Fibroblast of lung (primary cell): ENCODE data around the gene PIEZO2.

Experiments used
- EZH2 ChIP-seq: IDR thresholded peaks from 2 replicates; pipeline ENCODE4 v1.5.1; 2012; ENCODE audit warnings: low read length, control low read depth, mild to moderate bottlenecking; ENCODE audit errors: missing control alignments
- TF ChIP-seq, protein P1 (sequence below), 2 donors: IDR thresholded peaks in 1 of 2; conservative IDR thresholded peaks in 1 of 2; 1 replicate in 1 of 2; 2 replicates in 1 of 2; pipeline ENCODE4 v1.5.1; 2011 to 2012; ENCODE audit warnings: low read length in 2 of 2, control low read depth in 1 of 2, inconsistent platforms in 1 of 2, low read depth in 1 of 2, mild to moderate bottlenecking in 1 of 2

DNA sequence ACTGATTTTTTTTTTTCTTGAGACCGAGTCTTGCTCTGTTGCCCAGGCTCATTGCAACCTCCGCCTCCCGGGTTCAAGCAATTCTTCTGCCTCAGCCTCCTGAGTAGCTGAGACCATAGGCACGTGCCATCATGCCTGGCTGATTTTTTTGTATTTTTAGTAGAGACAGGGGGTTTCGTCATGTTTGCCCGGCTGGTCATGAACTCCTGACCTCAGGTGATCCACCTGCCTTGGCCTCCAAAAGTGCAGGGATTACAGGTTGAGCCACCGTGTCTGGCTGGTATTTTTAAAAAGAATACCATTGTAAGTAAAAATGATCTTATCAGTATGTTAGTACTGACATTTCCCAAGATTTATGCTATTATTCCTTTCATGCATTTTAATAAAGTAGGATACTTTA is 105.7 kb downstream of the PIEZO2 start:
- TF ChIP-seq, protein P1, sequence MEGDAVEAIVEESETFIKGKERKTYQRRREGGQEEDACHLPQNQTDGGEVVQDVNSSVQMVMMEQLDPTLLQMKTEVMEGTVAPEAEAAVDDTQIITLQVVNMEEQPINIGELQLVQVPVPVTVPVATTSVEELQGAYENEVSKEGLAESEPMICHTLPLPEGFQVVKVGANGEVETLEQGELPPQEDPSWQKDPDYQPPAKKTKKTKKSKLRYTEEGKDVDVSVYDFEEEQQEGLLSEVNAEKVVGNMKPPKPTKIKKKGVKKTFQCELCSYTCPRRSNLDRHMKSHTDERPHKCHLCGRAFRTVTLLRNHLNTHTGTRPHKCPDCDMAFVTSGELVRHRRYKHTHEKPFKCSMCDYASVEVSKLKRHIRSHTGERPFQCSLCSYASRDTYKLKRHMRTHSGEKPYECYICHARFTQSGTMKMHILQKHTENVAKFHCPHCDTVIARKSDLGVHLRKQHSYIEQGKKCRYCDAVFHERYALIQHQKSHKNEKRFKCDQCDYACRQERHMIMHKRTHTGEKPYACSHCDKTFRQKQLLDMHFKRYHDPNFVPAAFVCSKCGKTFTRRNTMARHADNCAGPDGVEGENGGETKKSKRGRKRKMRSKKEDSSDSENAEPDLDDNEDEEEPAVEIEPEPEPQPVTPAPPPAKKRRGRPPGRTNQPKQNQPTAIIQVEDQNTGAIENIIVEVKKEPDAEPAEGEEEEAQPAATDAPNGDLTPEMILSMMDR (conservative IDR thresholded peaks at IDR 0.05 in 1 of 2, IDR thresholded peaks at IDR 0.05 in 1 of 2; ENCODE audit: low read depth in 1 of 2, low read length in 2 of 2), result no peak
- TF ChIP-seq EZH2, result no peak
